ENCODE results near the gene FUCA1.

The FUCA1 gene

GRCh38 chr1:23801338-23801748 lies 66.7 kb downstream of the FUCA1 start:
- no peak for DNase-seq (ENCODE audit: low read depth)

DNA sequence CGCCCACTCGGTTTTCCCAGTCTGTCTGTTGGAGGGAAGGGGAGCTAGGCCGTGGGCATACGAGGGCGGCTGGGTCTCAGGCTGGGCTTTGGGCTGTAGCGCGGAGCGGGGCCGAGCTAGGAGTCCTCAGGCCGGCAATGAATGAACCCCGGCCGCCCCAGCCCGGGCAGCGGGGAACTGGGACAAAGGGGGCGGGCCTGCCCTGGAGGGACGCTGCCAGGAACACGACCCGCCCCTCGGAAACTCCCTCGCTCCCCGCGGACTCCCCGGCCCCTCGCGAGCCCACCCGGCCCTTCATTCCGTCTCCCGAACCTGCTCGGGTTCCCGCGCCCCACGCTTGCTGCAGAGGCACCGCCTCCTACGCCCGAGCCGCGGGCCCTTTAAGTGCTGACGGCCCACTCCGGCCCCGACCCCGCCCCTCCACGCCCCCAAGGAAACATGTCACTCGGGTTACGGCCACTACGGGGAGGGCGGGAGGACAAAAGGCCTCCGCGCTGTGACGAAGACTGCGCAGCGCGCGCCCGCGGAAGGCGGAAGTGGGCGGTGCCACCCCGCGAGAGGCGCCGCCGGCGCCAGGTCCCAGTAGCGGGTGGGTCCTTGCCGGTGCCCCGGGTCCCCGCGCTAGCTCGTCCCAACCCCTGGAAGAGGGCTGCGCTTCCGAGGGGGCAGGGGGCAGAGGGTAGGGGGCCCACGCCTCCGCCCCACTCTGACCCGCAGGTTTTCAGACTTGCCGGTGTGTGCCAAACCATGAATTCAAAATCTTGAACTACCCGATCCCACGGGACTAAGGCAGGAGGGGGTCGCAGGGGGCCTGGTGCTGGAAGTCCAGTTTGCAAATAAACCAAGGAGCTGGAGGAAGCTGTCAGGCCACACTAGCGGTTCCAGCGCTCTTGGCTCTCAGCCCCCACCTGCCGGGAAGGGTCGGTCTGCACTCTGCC lies 67.4 kb downstream of the FUCA1 start, which contains the start of gene GALE:
Gene GALE (minus strand): TSS at position 355 of the 938 bp plus-strand sequence. CDS start 1,747 bp downstream, outside the sequence.
- DNase-seq (ENCODE audit: low read depth): peak; percentile 87

DNA sequence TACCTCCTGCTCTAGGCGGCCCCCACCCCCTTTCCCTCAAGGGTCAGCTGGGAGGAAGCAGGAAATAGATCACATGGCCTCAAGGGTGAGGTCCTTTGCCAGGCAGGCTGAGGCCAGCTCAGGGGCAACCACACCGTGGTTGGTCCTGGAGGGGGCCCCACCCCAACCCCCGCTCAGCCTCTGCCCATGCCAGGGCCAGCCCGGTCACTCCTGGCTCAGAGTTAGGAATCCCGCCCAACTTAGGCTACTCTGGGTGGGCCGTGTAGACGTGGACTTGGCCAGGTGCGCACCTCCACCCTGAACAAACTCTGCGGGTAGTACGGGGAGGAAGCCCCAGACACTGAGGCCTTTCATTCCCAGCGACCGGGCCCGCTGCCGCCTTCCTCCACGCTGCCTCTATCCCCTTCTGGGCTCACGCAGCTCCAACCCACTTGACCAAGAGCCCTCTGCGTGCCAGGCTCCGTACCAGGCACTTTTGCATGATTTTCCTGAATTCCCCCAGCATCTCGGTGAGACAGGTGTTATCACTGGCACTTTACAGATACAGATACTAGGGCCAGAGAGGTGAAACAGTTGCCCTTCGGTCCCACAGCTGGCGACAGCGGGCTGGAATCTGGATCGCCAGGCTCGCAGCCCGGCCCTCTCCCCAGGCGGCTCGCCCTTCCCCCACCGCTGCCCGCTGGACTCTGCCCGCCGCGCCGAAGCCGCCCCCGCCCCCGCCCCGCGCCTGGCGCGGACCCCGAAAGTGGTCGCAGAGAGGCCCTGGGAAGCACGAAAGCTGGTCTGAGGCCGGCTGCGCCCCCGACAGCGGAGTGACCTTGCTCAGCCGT lies 68.3 kb downstream of the FUCA1 start:
- no peak for DNase-seq (ENCODE audit: low read depth)

DNA sequence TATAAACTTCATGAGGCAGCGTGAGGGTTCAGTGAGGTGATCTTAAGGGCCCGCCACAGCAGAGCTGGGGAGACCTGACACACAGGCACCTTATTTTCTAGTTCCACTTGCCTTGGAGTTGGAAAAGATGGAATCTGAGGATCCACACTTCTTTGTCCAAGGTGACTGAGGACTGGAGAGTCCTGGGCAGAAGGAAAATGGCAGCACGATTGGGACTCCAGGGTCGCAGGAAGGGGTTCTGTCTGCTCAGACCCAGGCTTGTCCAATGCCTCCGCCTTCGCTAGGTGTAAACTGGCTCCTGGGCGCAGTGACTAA lies 68.9 kb downstream of the FUCA1 start:
- DNase-seq (ENCODE audit: low read depth): no peak

GRCh38 chr1:23798662-23799142 lies 69.4 kb downstream of the FUCA1 start:
- no peak for DNase-seq (ENCODE audit: low read depth)

DNA sequence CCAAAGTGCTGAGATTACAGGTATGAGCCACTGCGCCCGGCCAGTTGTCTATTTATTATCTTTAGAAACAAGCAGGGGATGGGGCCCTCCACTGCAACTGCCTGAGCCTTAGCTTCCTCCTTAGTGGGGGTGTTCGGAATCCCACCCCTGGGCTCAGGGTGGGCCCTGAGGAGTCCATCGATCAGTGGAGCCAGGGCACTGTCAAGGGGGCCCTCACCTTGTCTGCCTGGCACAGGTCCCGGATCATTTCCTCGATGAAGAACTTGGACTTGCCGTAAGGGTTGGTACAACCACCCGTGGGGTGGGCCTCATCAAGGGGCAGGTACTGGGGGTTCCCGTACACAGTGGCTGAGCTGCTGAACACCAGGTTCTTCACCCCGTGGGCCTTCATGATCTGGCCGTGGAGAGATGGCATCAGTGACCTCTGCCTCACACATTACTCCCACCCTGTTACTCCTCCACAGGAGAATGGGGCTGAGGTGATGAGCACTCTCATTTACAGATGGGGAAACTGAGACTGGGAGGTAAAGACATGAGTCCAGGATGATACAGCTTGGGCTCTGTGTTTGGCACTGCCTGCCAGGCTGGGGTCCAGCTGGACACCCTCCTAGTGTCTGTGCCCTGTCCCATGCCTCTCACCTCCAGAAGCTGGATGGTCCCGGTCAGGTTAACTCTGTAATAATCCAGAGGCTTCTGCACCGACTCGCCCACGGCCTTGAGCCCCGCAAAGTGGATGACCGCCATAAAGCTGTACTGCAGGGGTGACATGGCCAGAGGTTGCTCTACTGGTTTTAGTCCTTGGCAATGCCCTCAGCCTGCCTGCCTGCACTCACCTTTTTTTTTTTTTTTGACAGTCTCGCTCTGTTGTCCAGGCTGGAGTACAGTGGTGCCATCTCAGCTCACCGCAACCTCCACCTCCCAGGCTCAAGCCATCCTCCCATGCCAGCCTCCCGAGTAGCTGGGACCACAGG lies 70.3 kb downstream of the FUCA1 start:
- no peak for DNase-seq (ENCODE audit: low read depth)

- no peak for DNase-seq (ENCODE audit: low read depth)
Measured at GRCh38 chr1:23796466-23797271, 71.4 kb downstream of the FUCA1 start.

DNA sequence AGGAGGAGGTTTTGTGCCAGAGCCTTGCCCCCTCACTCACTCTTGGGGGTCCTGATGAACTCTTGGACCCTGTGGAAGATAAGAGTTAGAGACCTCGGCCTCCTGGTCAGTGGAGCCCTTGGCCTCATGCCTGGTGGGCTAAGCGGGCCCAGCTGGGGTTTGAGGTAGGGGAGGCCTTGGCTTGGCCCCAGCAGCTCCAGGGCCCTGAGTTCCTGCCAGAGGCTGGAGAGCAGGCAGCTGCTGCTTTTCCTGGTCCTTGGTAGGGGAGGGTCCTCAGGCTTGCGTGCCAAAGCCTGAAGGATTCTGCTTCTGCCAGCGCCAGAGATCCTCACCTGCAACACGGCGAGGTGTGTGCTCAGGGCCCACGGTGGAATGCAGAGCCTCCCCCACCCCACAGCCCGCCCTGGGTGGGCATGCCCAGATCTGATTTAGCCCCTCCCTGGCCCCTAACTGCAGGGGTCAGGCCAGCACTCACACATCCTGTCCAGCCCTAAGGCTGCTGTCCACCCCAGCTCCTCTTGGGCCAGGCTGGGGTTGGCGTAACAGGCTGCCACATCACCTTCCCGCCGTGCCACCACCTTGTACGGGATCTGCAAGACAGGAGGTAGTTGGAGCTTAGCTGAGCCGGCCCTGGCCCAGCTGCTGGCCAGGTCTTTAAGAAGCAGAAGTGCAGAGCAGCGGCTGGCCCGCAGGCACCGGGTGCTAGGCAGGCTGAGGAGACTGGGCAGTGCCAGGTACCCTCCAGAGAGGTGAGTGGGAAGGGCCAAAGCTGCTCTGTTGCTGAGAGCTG lies 72.2 kb downstream of the FUCA1 start:
- no peak for DNase-seq (ENCODE audit: low read depth)

Data from GM04504 (cell line).